CD4-positive, alpha-beta T cell treated with Interleukin-15 for 1 hour (primary cell): ENCODE measurements around the gene NOL8.
A peak's percentile ranks its signal among the peaks of the same experiment; 100 is the strongest.

Experiments
- DNase-seq: peaks from one replicate; pipeline ENCODE4 v3.0.0-alpha.2; 2020

The NOL8 gene

GRCh38 chr9:92325269-92325990 lies at the start of gene NOL8, which contains the start of gene CENPP:
Gene NOL8, minus strand, starts transcription at chr9:92325350. Its CDS starts 1,189 bp downstream, at chr9:92324161.
Gene CENPP, plus strand, starts transcription at chr9:92325953.
- peak; percentile 85 for DNase-seq

GRCh38 chr9:92373167-92373566 lies 48.0 kb upstream of the NOL8 start:
- DNase-seq, result no peak

- DNase-seq, result no peak
Measured at GRCh38 chr9:92369075-92369474, 43.9 kb upstream of the NOL8 start.

GRCh38 chr9:92360083-92360482 lies 34.9 kb upstream of the NOL8 start:
- no peak for DNase-seq

- no peak for DNase-seq
Measured at GRCh38 chr9:92359394-92359995, 34.3 kb upstream of the NOL8 start.

GRCh38 chr9:92353051-92353450 lies 27.9 kb upstream of the NOL8 start:
- no peak for DNase-seq

- DNase-seq, result no peak
Measured at GRCh38 chr9:92350740-92351133, 25.6 kb upstream of the NOL8 start.

- no peak for DNase-seq
Measured at GRCh38 chr9:92349771-92350739, 24.9 kb upstream of the NOL8 start.

GRCh38 chr9:92345582-92345981 lies 20.4 kb upstream of the NOL8 start:
- no peak for DNase-seq

GRCh38 chr9:92342825-92343488 lies 17.8 kb upstream of the NOL8 start:
- no peak for DNase-seq

GRCh38 chr9:92341578-92341977 lies 16.4 kb upstream of the NOL8 start:
- no peak for DNase-seq

GRCh38 chr9:92333282-92333634 lies 8.1 kb upstream of the NOL8 start:
- no peak for DNase-seq

- DNase-seq, result no peak
Measured at GRCh38 chr9:92332577-92333281, 7.6 kb upstream of the NOL8 start.

GRCh38 chr9:92328225-92328624 lies 3.1 kb upstream of the NOL8 start:
- DNase-seq, result no peak

- no peak for DNase-seq
Measured at GRCh38 chr9:92327283-92327850, 2.2 kb upstream of the NOL8 start.

GRCh38 chr9:92325991-92326500 lies 896 bp upstream of the NOL8 start:
- DNase-seq, result no peak

GRCh38 chr9:92324889-92325268 lies 271 bp downstream of the NOL8 start:
- no peak for DNase-seq

GRCh38 chr9:92324431-92324830 lies 719 bp downstream of the NOL8 start:
- DNase-seq, result no peak

- DNase-seq, result no peak
Measured at GRCh38 chr9:92315456-92315855, 9.7 kb downstream of the NOL8 start.

- no peak for DNase-seq
Measured at GRCh38 chr9:92313624-92314012, 11.5 kb downstream of the NOL8 start.

- DNase-seq, result no peak
Measured at GRCh38 chr9:92312887-92313623, 12.1 kb downstream of the NOL8 start.
